ENCODE results near the gene SLN.
"Not testable (repeated sequence)": the region's sequence is repeated elsewhere in the genome, so short reads cannot be mapped to it uniquely, and the experiment has no call there.

Gene SLN

GRCh38 chr11:107711861-107712755 is at the start of gene SLN:
TSS of gene SLN (minus strand) at chr11:107712056.
- DNase-seq = no peak

- not testable (repeated sequence) for DNase-seq
These were observed 47.0 kb upstream of the SLN start for GRCh38 chr11:107758719-107759355.

- no peak for DNase-seq
These were observed 45.8 kb upstream of the SLN start for GRCh38 chr11:107757661-107758060.

- no peak for DNase-seq
These were observed 44.7 kb upstream of the SLN start for GRCh38 chr11:107756553-107756952.

GRCh38 chr11:107752949-107753822 is 41.3 kb upstream of the SLN start:
- DNase-seq = no peak

GRCh38 chr11:107752508-107752907 is 40.7 kb upstream of the SLN start:
- DNase-seq = no peak

- no peak for DNase-seq
These were observed 39.2 kb upstream of the SLN start for GRCh38 chr11:107751082-107751481.

GRCh38 chr11:107750313-107750712 is 38.5 kb upstream of the SLN start:
- no peak for DNase-seq

- DNase-seq = no peak
These were observed 35.8 kb upstream of the SLN start for GRCh38 chr11:107747622-107748021.

GRCh38 chr11:107744736-107745135 is 32.9 kb upstream of the SLN start:
- no peak for DNase-seq

GRCh38 chr11:107743191-107743590 is 31.3 kb upstream of the SLN start:
- no peak for DNase-seq

- no peak for DNase-seq
These were observed 29.4 kb upstream of the SLN start for GRCh38 chr11:107741044-107741823.

- DNase-seq = no peak
These were observed 28.4 kb upstream of the SLN start for GRCh38 chr11:107740271-107740670.

- DNase-seq = no peak
These were observed 24.7 kb upstream of the SLN start for GRCh38 chr11:107736546-107736945.

GRCh38 chr11:107733518-107733917 is 21.7 kb upstream of the SLN start:
- DNase-seq = no peak

GRCh38 chr11:107732689-107733051 is 20.8 kb upstream of the SLN start:
- DNase-seq = no peak

GRCh38 chr11:107731941-107732688 is 20.3 kb upstream of the SLN start:
- DNase-seq = no peak

GRCh38 chr11:107722662-107723061 is 10.8 kb upstream of the SLN start:
- no peak for DNase-seq

- DNase-seq = no peak
These were observed 9.4 kb upstream of the SLN start for GRCh38 chr11:107721207-107721606.

- DNase-seq = no peak
These were observed 8.5 kb upstream of the SLN start for GRCh38 chr11:107720303-107720774.

- no peak for DNase-seq
These were observed 7.9 kb upstream of the SLN start for GRCh38 chr11:107719557-107720302.

All from CD4-positive, alpha-beta T cell treated with Interleukin-17A for 4 hours (primary cell).